Thoracic aorta (tissue), 2 donors: ENCODE data around the gene TMEM26. TPM values are rescaled to one million over a fixed set of nuclear protein-coding genes. Genes with fewer than 3 reads are reported as not detected.

Experiments used
- ATAC-seq: fragments of 150-250 bp; one replicate; pipeline ENCODE4 v1.8.0; 2017; ENCODE audit warnings: low read depth; ENCODE audit not compliant: insufficient number of reproducible peaks, low FRiP score
- DNase-seq: peaks from one replicate; pipeline ENCODE4 v3.0.0-alpha.2; 2020; ENCODE audit warnings: low spot score
- H3K27ac ChIP-seq, 2 donors: fragments of 200-600 bp; sonication (generic); 1 replicate in 1 of 2; 2 replicates in 1 of 2; pipeline ENCODE4 v1.5.1; 2016; ENCODE audit warnings: mild to moderate bottlenecking in 2 of 2, moderate library complexity in 2 of 2
- H3K27me3 ChIP-seq: fragments of 200-600 bp; sonication (generic); replicated peaks from 2 replicates; pipeline ENCODE4 v1.6.0; 2016; ENCODE audit warnings: mild to moderate bottlenecking; ENCODE audit not compliant: insufficient read depth
- H3K36me3 ChIP-seq: fragments of 200-600 bp; sonication (generic); one replicate; pipeline ENCODE4 v1.5.1; 2016
- H3K4me1 ChIP-seq, 2 donors: fragments of 200-600 bp; sonication (generic); 1 replicate in 1 of 2; 2 replicates in 1 of 2; pipeline versions ENCODE4 v1.5.1 to v1.6.0; 2016; ENCODE audit warnings: low read depth in 2 of 2, mild to moderate bottlenecking in 1 of 2; ENCODE audit not compliant: control insufficient read depth in 1 of 2
- H3K4me3 ChIP-seq: fragments of 200-600 bp; sonication (generic); 2 replicates; pipeline ENCODE4 v1.5.1; 2016; ENCODE audit warnings: mild to moderate bottlenecking
- H3K9me3 ChIP-seq: fragments of 200-600 bp; sonication (generic); 2 replicates; pipeline ENCODE4 v1.5.1; 2016
- CTCF ChIP-seq: fragments of 200-600 bp; sonication (generic); IDR thresholded peaks from one replicate; pipeline ENCODE4 v1.5.1; 2019; ENCODE audit warnings: antibody characterized with exemption
- total RNA-seq, 2 donors: library from RNA; depleted of rRNA; stranded (reverse); fragments of >200 nt; gene quantifications; one replicate each; pipeline versions ENCODE4 v1.1.0 to v1.2.3, GENCODE V29; 2016

TMEM26 gene
- total RNA-seq, 2 donors from 2014 or later = 0.27 to 1.2 TPM

DNA sequence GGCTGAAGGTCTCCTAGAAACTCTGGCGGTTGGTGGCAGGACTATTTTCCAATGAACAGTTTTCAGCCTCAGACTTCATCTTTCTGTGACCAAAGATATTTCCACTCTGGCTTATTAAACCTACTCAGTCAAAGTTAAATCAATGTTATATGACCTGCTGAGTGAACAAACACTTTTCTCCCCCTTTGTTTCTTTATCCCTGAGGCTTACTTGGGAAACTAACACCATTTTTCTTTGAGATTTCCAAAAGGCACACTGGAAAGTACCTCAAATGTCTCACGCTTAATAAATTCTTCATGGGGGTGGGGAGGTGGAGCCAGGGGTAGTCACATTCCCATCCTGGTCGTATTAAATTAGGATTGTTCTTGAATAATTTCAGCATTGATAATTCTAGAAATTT is 1.8 kb downstream of the TMEM26 start:
- Histone ChIP-seq H3K9me3 (no peaks in the 10 kb centered on the region), H3K27me3 (no peaks in the 10 kb centered on the region), H3K36me3 (no peaks in the 10 kb centered on the region), H3K4me3 (no peak overlapping the region), H3K4me1 (peaks cover 5 to 14% of the 10 kb centered on the region in 2 donors), H3K27ac (no peak overlapping the region)
- DNase-seq (no peak), ATAC-seq (no peak)
- TF ChIP-seq CTCF = no peak

DNA sequence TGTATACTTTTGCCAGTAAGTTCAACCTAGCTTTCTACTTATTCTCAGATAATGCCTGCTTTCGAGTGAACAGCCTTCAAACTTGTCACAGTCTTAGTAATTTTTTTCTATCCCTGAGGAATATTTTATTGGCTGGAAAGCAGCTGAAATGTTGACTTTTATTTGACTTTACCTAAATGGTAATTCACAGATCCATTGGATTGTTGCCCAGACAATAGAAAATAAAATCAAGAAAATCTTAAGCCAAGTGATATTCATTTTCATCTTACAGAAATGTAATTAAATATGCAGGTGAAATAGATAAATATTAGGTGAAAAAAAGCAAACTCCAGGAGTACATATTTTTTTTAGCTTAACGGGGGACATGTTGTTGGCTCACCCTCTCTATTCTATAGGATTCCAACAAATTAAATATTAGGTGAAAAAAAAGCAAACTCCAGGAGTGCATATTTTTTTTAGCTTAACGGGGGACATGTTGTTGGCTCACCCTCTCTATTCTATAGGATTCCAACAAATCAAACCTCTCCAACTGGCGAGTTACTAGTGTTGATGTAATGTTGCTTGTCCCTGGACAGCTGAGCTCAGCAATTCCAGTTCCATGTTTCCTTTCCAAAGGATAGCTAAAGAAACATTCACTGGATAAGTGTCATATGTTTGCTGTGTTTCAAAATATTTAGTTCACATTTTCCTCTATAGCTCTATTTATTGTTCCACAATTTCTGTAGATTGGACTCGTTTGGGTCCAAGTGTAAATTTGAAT is 4.2 kb downstream of the TMEM26 start:
- Histone ChIP-seq H3K4me3 (no peak overlapping the region), H3K4me1 (peaks cover 5 to 10% of the 10 kb centered on the region in 2 donors), H3K9me3 (no peaks in the 10 kb centered on the region), H3K27me3 (no peaks in the 10 kb centered on the region), H3K36me3 (no peaks in the 10 kb centered on the region), H3K27ac (no peak overlapping the region)
- no peak for TF ChIP-seq CTCF
- no peak for DNase-seq
- no peak for ATAC-seq

GRCh38 chr10:61448091-61448490 is 5.1 kb downstream of the TMEM26 start:
- ATAC-seq = no peak
- no peak overlapping the region for H3K4me3 ChIP-seq
- TF ChIP-seq CTCF = no peak

DNA sequence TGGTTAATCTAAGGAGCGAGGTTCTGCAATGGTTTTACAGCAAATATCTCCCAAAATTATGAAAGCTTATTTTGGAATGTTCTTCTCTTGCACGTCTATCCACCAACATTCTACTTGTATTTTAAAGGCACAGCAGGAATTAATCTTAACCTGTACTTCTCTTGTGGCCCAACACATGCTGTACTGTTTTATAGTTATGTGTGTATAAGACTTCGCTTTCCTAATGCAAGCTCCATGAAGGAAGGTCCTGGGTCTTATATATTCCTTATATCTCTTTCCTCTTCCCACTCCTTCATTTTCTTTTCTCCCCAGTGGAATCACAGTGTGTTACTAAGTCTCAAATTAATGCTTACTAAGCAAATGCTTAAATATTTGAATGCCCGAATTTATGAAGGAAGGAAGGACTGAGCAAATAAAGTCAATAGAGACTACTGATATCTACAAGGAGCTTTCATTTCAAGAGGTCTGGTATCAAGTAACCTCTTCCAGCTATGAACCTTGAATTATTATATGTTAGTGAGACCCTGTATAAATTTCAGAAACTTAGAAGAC is 14.0 kb downstream of the TMEM26 start:
- TF ChIP-seq CTCF = no peak
- no peaks in the 10 kb centered on the region for H3K9me3 ChIP-seq
- DNase-seq (no peak), ATAC-seq (no peak)
- H3K36me3 ChIP-seq = no peaks in the 10 kb centered on the region
- H3K27me3 ChIP-seq = no peaks in the 10 kb centered on the region
- H3K27ac ChIP-seq = no peak overlapping the region
- no peak overlapping the region for H3K4me3 ChIP-seq
- H3K4me1 ChIP-seq = no peaks in the 10 kb centered on the region

More at GRCh38 chr10:61448091-61448490, 5.1 kb downstream of the TMEM26 start:
- no peak overlapping the region for H3K27ac ChIP-seq
- no peaks in the 10 kb centered on the region for H3K27me3 ChIP-seq
- H3K9me3 ChIP-seq = no peaks in the 10 kb centered on the region
- H3K36me3 ChIP-seq = no peaks in the 10 kb centered on the region
- no peak for DNase-seq
- peaks cover 2 to 10% of the 10 kb centered on the region in 2 donors for H3K4me1 ChIP-seq

DNA sequence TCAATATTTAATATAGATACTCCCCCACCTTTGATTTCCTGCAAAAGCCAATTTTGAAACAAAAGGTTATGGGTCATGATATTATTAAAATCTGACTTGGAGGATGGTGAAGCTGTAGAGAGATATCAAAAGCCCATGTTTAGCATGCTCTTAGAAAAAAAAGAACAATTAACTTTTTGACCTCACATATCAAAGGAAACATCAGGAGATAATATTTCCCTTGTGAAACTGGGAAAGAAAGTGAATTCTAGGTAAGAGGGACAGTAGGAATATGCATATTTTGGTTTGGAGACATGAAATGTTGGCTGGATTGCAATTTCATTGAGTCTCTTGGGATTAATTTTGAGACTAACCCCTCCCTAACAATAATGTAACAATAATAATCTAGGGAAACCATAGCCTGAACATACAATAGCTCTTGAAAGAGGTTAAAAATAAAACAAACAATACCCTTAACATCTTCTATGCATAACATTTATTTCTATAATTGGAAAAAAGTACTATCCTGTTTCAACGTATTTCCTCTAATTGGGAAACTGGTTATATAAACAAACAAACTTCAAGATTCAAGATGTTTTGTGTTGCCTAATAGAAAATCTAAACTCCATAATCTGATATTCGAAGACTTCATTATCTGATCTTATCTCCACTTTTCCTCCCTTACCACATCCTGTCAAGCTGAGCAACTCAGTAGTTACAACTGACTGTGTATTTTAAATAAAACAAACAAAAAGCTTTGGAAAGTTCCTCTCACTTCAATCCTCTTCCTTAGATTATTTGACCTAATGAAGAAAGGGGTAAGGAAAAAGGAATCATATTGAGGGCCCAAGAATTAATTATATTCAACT is 14.8 kb downstream of the TMEM26 start:
- TF ChIP-seq CTCF = no peak
- Histone ChIP-seq H3K9me3 (no peaks in the 10 kb centered on the region), H3K27me3 (no peaks in the 10 kb centered on the region), H3K4me1 (no peaks in the 10 kb centered on the region), H3K27ac (no peak overlapping the region), H3K36me3 (no peaks in the 10 kb centered on the region), H3K4me3 (no peak overlapping the region)
- ATAC-seq (no peak), DNase-seq (no peak)
